Gastroesophageal sphincter (tissue), 4 donors: ENCODE results near the gene ARL11. TPM values are rescaled to one million over a fixed set of nuclear protein-coding genes. Genes with fewer than 3 reads are reported as not detected.

ENCODE experiments used
- ATAC-seq: fragments of 150-250 bp; one replicate; pipeline ENCODE4 v1.9.1; 2016; ENCODE audit warnings: mild to moderate bottlenecking, moderate library complexity
- H3K27ac ChIP-seq, 4 donors: fragments of 200-600 bp; sonication (generic) in 3 of 4; 1 replicate in 3 of 4; 2 replicates in 1 of 4; pipeline ENCODE4 v1.5.1; 2016 to 2019
- H3K27me3 ChIP-seq: fragments of 200-600 bp; sonication (generic); one replicate; pipeline ENCODE4 v1.5.1; 2019
- H3K36me3 ChIP-seq, 2 donors: fragments of 200-600 bp; sonication (generic); one replicate each; pipeline ENCODE4 v1.5.1; 2019; ENCODE audit warnings: control low read depth in 1 of 2
- H3K4me1 ChIP-seq, 3 donors: fragments of 200-600 bp; sonication (generic); 1 replicate in 2 of 3; 2 replicates in 1 of 3; pipeline ENCODE4 v1.5.1; 2016 to 2019; ENCODE audit warnings: control low read depth in 2 of 3
- H3K4me3 ChIP-seq, 2 donors: fragments of 200-600 bp; sonication (generic); one replicate each; pipeline ENCODE4 v1.5.1; 2019; ENCODE audit warnings: mild to moderate bottlenecking in 1 of 2, moderate library complexity in 1 of 2
- H3K9me3 ChIP-seq, 3 donors: fragments of 200-600 bp; sonication (generic); one replicate each; pipeline ENCODE4 v1.5.1; 2017 to 2019; ENCODE audit warnings: control low read depth in 2 of 3
- CTCF ChIP-seq, 4 experiments: fragments of 200-600 bp in 2 of 4; fragments of 450-650 bp in 2 of 4; sonication (generic) in 1 of 4; IDR thresholded peaks; one replicate each; pipeline ENCODE4 v1.5.1; 2017 to 2019; ENCODE audit warnings: antibody characterized with exemption in 4 of 4, mild to moderate bottlenecking in 2 of 4, moderate library complexity in 2 of 4
- EP300 ChIP-seq: sonication (generic); formaldehyde crosslinking; IDR thresholded peaks from one replicate; pipeline ENCODE4 v1.6.1; 2017; ENCODE audit warnings: antibody characterized with exemption, mild to moderate bottlenecking
- POLR2A ChIP-seq, 2 donors: fragments of 450-650 bp; IDR thresholded peaks; one replicate each; pipeline ENCODE4 v1.6.1; 2017; ENCODE audit warnings: antibody characterized with exemption in 2 of 2, mild to moderate bottlenecking in 2 of 2, moderate library complexity in 1 of 2
- POLR2AphosphoS5 ChIP-seq: sonication (generic); formaldehyde crosslinking; IDR thresholded peaks from one replicate; pipeline ENCODE4 v1.6.1; 2017; ENCODE audit warnings: antibody characterized with exemption
- WGBS, 2 donors: methylation state at CpG; one replicate each; pipeline ENCODE4 v1.1.5; 2018; ENCODE audit warnings: low coverage in 1 of 2; 5-methylcytosine and 5-hydroxymethylcytosine counted together
- total RNA-seq, 4 donors: library from RNA; depleted of rRNA; stranded (reverse); fragments of >200 nt; gene quantifications; one replicate each; pipeline ENCODE4 v1.1.0, GENCODE V29; 2016

The ARL11 gene
- total RNA-seq, 4 donors from 2014 or later: 0.15 to 0.94 (median 0.68) TPM

- WGBS, 2 donors: 64 to 87% methylated on average over 3 to 4 of the region's 4 CpGs
- H3K4me1 ChIP-seq: no peaks in the 10 kb centered on the region
- H3K36me3 ChIP-seq: no peaks in the 10 kb centered on the region
- TF ChIP-seq CTCF (IDR thresholded peaks at IDR 0.05): no peak
- no peak for TF ChIP-seq POLR2AphosphoS5
- no peak for TF ChIP-seq POLR2A (IDR thresholded peaks at IDR 0.05)
- TF ChIP-seq EP300: no peak
- H3K9me3 ChIP-seq: no peaks in the 10 kb centered on the region
- no peak for ATAC-seq
- H3K27ac ChIP-seq: no peak overlapping the region
- H3K27me3 ChIP-seq: no peaks in the 10 kb centered on the region
- no peak overlapping the region for H3K4me3 ChIP-seq
Measured at GRCh38 chr13:49638030-49638743, 9.9 kb downstream of the ARL11 start.

GRCh38 chr13:49638744-49639072 lies 10.4 kb downstream of the ARL11 start:
- H3K27me3 ChIP-seq: no peaks in the 10 kb centered on the region
- no peak for ATAC-seq
- TF ChIP-seq POLR2AphosphoS5 (no peak), POLR2A (IDR thresholded peaks at IDR 0.05) (no peak), EP300 (no peak)
- no peak overlapping the region for H3K4me3 ChIP-seq
- no peak overlapping the region for H3K27ac ChIP-seq
- WGBS, 2 donors: 63 to 84% methylated on average over 2 of the region's 2 CpGs
- H3K4me1 ChIP-seq: no peaks in the 10 kb centered on the region
- H3K36me3 ChIP-seq: no peaks in the 10 kb centered on the region
- H3K9me3 ChIP-seq: no peaks in the 10 kb centered on the region

- peak; percentile 89 for ATAC-seq
- WGBS, 2 donors: 72 to 94% methylated on average over 2 to 3 of the region's 4 CpGs
- H3K4me3 ChIP-seq: peak overlapping the region in 1 of 2 donors; percentile 24
- no peaks in the 10 kb centered on the region for H3K27me3 ChIP-seq
- H3K36me3 ChIP-seq: no peaks in the 10 kb centered on the region
- no peaks in the 10 kb centered on the region for H3K9me3 ChIP-seq
- no peak for TF ChIP-seq EP300
- peak in 1 of 2 donors; percentile 24 for TF ChIP-seq POLR2A (IDR thresholded peaks at IDR 0.05)
- no peak for TF ChIP-seq CTCF (IDR thresholded peaks at IDR 0.05)
- no peak for TF ChIP-seq POLR2AphosphoS5
- peak overlapping the region in 2 of 4 donors; percentile 43 to 51 for H3K27ac ChIP-seq
- H3K4me1 ChIP-seq: no peaks in the 10 kb centered on the region
Measured at GRCh38 chr13:49641801-49642291, 13.5 kb downstream of the ARL11 start.

- 81 to 86% methylated on average over 8 to 10 of the region's 12 CpGs for WGBS, 2 donors
Measured at GRCh38 chr13:49643035-49643646, 14.8 kb downstream of the ARL11 start.

GRCh38 chr13:49645451-49645850 lies 17.1 kb downstream of the ARL11 start:
- Histone ChIP-seq H3K9me3 (no peaks in the 10 kb centered on the region), H3K27me3 (no peaks in the 10 kb centered on the region), H3K36me3 (no peaks in the 10 kb centered on the region), H3K4me3 (no peak overlapping the region), H3K4me1 (peaks cover 0 to 13% (median 0%) of the 10 kb centered on the region in 3 donors), H3K27ac (no peak overlapping the region)
- no peak for TF ChIP-seq POLR2A (IDR thresholded peaks at IDR 0.05)
- no peak for TF ChIP-seq POLR2AphosphoS5
- TF ChIP-seq CTCF (IDR thresholded peaks at IDR 0.05): no peak
- no peak for TF ChIP-seq EP300
- 77 to 84% methylated on average over 5 to 12 of the region's 13 CpGs for WGBS, 2 donors
- no peak for ATAC-seq

More at GRCh38 chr13:49643035-49643646, 14.8 kb downstream of the ARL11 start:
- H3K9me3 ChIP-seq: no peaks in the 10 kb centered on the region
- TF ChIP-seq POLR2AphosphoS5: no peak
- TF ChIP-seq EP300: no peak
- TF ChIP-seq CTCF (IDR thresholded peaks at IDR 0.05): no peak
- TF ChIP-seq POLR2A (IDR thresholded peaks at IDR 0.05): no peak
- no peaks in the 10 kb centered on the region for H3K27me3 ChIP-seq
- peak overlapping the region in 1 of 4 donors; percentile 39 for H3K27ac ChIP-seq
- H3K36me3 ChIP-seq: no peaks in the 10 kb centered on the region
- no peak for ATAC-seq
- peak overlapping the region in 1 of 2 donors; percentile 24 for H3K4me3 ChIP-seq
- H3K4me1 ChIP-seq: no peaks in the 10 kb centered on the region
